Stimulated activated CD8-positive, alpha-beta memory T cell treated with anti-CD3 and anti-CD28 coated beads, Interleukin-12 subunit alpha, Interleukin-12 subunit beta, amount 100 ng/mL, for 24 hours (primary cell): ENCODE measurements around the gene HOXD12.

Experiments used
- DNase-seq: peaks from one replicate; pipeline ENCODE4 v3.0.0-alpha.2; 2020; ENCODE audit errors: extremely low read depth

The HOXD12 gene

GRCh38 chr2:176080540-176081375 is 18.8 kb upstream of the HOXD12 start:
- no peak for DNase-seq

- DNase-seq: no peak
Observed at GRCh38 chr2:176081376-176081836, 18.2 kb upstream of the HOXD12 start.

- no peak for DNase-seq
Observed at GRCh38 chr2:176081837-176082524, 17.6 kb upstream of the HOXD12 start.

- DNase-seq: no peak
Observed at GRCh38 chr2:176082525-176082823, 17.1 kb upstream of the HOXD12 start.

- no peak for DNase-seq
Observed at GRCh38 chr2:176082824-176083751, 16.5 kb upstream of the HOXD12 start.

GRCh38 chr2:176083796-176084261 is 15.8 kb upstream of the HOXD12 start, which contains the start of gene EVX2:
Gene EVX2, minus strand, starts transcription at chr2:176083962. Its CDS starts 186 bp downstream, at chr2:176083776.
- DNase-seq: no peak

- no peak for DNase-seq
Observed at GRCh38 chr2:176084611-176085119, 14.9 kb upstream of the HOXD12 start.

GRCh38 chr2:176085120-176085788 is 14.3 kb upstream of the HOXD12 start:
- DNase-seq: no peak

GRCh38 chr2:176085861-176086771 is 13.5 kb upstream of the HOXD12 start:
- no peak for DNase-seq

- DNase-seq: no peak
Observed at GRCh38 chr2:176087330-176088047, 12.1 kb upstream of the HOXD12 start.

GRCh38 chr2:176088048-176088936 is 11.3 kb upstream of the HOXD12 start:
- DNase-seq: no peak

GRCh38 chr2:176088937-176089842 is 10.4 kb upstream of the HOXD12 start:
- DNase-seq: no peak

GRCh38 chr2:176089843-176090395 is 9.7 kb upstream of the HOXD12 start:
- DNase-seq: no peak

- DNase-seq: no peak
Observed at GRCh38 chr2:176090862-176091261, 8.7 kb upstream of the HOXD12 start.

- DNase-seq: no peak
Observed at GRCh38 chr2:176091329-176092258, 8.0 kb upstream of the HOXD12 start.
